SK-N-SH treated with all-trans-retinoic acid at 6 μM for 48 hours (cell line): Measurements from ENCODE around the gene WDTC1.

Source experiments
- CSDC2 ChIP-seq: fragments of 250-450 bp; sonication (Bioruptor Pico); IDR thresholded peaks from 2 replicates; pipeline ENCODE4 v1.5.0; 2020; ENCODE audit warnings: mild to moderate bottlenecking, moderate library complexity
- RARB ChIP-seq: fragments of 250-450 bp; sonication (Bioruptor Pico); IDR thresholded peaks from 2 replicates; pipeline ENCODE4 v1.8.0; 2021; ENCODE audit warnings: mild to moderate bottlenecking, moderate library complexity
- TCF4 ChIP-seq: fragments of 250-450 bp; sonication (Bioruptor Pico); IDR thresholded peaks from 2 replicates; pipeline ENCODE4 v1.8.0; 2021; ENCODE audit warnings: mild to moderate bottlenecking, moderate library complexity, borderline replicate concordance
- TOX ChIP-seq: fragments of 250-450 bp; sonication (Bioruptor Pico); IDR thresholded peaks from 2 replicates; pipeline ENCODE4 v1.8.0; 2021; ENCODE audit warnings: mild to moderate bottlenecking, moderate library complexity, borderline replicate concordance
- ZNF70 ChIP-seq: fragments of 450-650 bp; formaldehyde crosslinking; IDR thresholded peaks from 2 replicates; pipeline ENCODE4 v1.5.0; 2020; ENCODE audit warnings: mild to moderate bottlenecking, moderate library complexity
- TF ChIP-seq, protein P1 (sequence below): fragments of 250-450 bp; sonication (Bioruptor Pico); IDR thresholded peaks from 2 replicates; pipeline ENCODE4 v1.5.1; 2021; ENCODE audit warnings: mild to moderate bottlenecking, moderate library complexity
- TF ChIP-seq, protein P2 (sequence below): fragments of 250-450 bp; sonication (Bioruptor Pico); IDR thresholded peaks from 2 replicates; pipeline ENCODE4 v1.8.0; 2020; ENCODE audit warnings: mild to moderate bottlenecking, moderate library complexity, borderline replicate concordance

DNA sequence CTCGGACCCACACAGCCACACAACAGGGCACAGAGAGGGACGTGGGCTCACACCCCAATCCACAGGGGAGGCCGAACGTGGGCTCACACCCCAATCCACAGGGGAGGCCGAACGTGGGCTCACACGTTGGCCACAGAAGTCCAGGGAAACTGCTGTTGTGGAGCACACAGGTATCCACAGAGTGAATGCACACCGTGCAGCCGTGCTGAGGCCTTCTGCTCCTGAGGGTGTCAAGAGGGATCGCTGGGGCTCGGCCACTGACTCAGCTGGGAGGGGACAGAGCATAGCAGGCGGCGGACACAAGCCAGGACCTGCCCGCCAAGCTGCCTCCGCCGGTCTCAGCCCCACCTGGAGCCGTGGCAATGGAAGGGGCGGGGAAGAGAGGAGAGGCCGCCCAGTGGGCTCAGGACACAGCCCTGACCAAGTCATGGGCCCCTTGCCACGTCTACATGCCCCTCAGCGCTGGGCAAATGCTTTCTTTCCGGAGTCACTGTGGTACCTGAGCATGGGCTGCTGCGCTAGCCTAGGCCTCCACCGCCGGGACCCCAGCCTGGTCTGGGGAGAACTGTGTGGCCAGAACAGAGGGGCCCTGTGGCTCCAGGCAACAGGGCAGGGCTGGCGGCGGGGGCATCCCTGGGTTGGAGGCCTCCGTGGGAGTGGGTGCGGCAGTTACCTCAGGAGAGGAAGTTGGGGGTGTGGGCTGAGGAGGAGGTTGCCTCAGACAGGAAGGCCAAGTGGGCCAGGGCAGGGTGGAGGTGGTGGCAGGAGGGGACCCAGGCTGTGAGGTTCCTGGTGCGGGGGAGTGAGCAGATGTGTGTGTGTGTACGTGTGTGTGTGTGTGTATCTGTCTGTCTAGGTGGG is 108.6 kb downstream of the WDTC1 start:
- TF ChIP-seq RARB = no peak
- TF ChIP-seq, protein P1, sequence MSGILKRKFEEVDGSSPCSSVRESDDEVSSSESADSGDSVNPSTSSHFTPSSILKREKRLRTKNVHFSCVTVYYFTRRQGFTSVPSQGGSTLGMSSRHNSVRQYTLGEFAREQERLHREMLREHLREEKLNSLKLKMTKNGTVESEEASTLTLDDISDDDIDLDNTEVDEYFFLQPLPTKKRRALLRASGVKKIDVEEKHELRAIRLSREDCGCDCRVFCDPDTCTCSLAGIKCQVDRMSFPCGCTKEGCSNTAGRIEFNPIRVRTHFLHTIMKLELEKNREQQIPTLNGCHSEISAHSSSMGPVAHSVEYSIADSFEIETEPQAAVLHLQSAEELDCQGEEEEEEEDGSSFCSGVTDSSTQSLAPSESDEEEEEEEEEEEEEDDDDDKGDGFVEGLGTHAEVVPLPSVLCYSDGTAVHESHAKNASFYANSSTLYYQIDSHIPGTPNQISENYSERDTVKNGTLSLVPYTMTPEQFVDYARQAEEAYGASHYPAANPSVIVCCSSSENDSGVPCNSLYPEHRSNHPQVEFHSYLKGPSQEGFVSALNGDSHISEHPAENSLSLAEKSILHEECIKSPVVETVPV (CRISPR knock-in tag) = no peak
- TF ChIP-seq, protein P2, sequence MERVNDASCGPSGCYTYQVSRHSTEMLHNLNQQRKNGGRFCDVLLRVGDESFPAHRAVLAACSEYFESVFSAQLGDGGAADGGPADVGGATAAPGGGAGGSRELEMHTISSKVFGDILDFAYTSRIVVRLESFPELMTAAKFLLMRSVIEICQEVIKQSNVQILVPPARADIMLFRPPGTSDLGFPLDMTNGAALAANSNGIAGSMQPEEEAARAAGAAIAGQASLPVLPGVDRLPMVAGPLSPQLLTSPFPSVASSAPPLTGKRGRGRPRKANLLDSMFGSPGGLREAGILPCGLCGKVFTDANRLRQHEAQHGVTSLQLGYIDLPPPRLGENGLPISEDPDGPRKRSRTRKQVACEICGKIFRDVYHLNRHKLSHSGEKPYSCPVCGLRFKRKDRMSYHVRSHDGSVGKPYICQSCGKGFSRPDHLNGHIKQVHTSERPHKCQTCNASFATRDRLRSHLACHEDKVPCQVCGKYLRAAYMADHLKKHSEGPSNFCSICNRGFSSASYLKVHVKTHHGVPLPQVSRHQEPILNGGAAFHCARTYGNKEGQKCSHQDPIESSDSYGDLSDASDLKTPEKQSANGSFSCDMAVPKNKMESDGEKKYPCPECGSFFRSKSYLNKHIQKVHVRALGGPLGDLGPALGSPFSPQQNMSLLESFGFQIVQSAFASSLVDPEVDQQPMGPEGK (CRISPR knock-in tag) = no peak
- no peak for TF ChIP-seq ZNF70 (CRISPR knock-in tag)
- TF ChIP-seq TCF4 = no peak
- no peak for TF ChIP-seq TOX (CRISPR knock-in tag)
- TF ChIP-seq CSDC2 = no peak
